Kidney (tissue), 14 donors: ENCODE measurements around the gene YAE1. TPM values are rescaled to one million over a fixed set of nuclear protein-coding genes. Genes with fewer than 3 reads are reported as not detected.

ENCODE experiments used
- DNase-seq, 5 donors: peaks; one replicate each; pipeline ENCODE4 v3.0.0-alpha.2; 2013 to 2020
- FAIRE-seq: peaks from 2 replicates; lab custom pipeline; 2012; peaks lifted over from hg19 to GRCh38; lab: Jason Lieb, UNC
- H3K27ac ChIP-seq, 2 donors: one replicate each; pipeline ENCODE4 v1.7.0; 2013; ENCODE audit warnings: low read depth in 2 of 2, low read length in 2 of 2, inconsistent platforms in 1 of 2
- H3K27me3 ChIP-seq: one replicate; pipeline ENCODE4 v1.7.1; 2013; ENCODE audit warnings: low read length, inconsistent platforms; ENCODE audit not compliant: control insufficient read depth, insufficient read depth
- H3K36me3 ChIP-seq, 3 donors: one replicate each; pipeline versions ENCODE4 v1.7.0 to v1.7.1; 2013; ENCODE audit warnings: low read length in 3 of 3, control low read depth in 1 of 3, inconsistent platforms in 1 of 3; ENCODE audit not compliant: insufficient read depth in 3 of 3, control insufficient read depth in 2 of 3
- H3K4me1 ChIP-seq, 3 donors: one replicate each; pipeline versions ENCODE4 v1.7.0 to v1.7.1; 2013; ENCODE audit warnings: low read length in 3 of 3, inconsistent platforms in 1 of 3, low read depth in 1 of 3; ENCODE audit not compliant: control insufficient read depth in 2 of 3, insufficient read depth in 2 of 3
- H3K4me3 ChIP-seq, 3 donors: one replicate each; pipeline versions ENCODE4 v1.7.0 to v1.8.1; 2013; ENCODE audit warnings: low read length in 3 of 3, control low read depth in 1 of 3, inconsistent platforms in 1 of 3
- H3K9ac ChIP-seq, 3 donors: one replicate each; pipeline versions ENCODE4 v1.7.0 to v1.7.1; 2013; ENCODE audit warnings: low read length in 3 of 3, control low read depth in 1 of 3, inconsistent platforms in 1 of 3
- H3K9me3 ChIP-seq, 3 donors: one replicate each; pipeline versions ENCODE4 v1.7.0 to v1.7.1; 2013; ENCODE audit warnings: low read length in 3 of 3, control low read depth in 1 of 3, inconsistent platforms in 1 of 3; ENCODE audit not compliant: control insufficient read depth in 2 of 3, insufficient read depth in 1 of 3
- CTCF ChIP-seq: IDR thresholded peaks from 3 replicates; pipeline ENCODE4 v1.5.1; 2012; ENCODE audit warnings: mild to moderate bottlenecking, moderate library complexity, borderline replicate concordance; ENCODE audit not compliant: insufficient read depth; ENCODE audit errors: extremely low read depth
- intact Hi-C: fragments of 100-400 bp; cut with DNase I; formaldehyde crosslinking; loops from one replicate; pipeline ENCODE4 v1.11.1; 2022
- polyA plus RNA-seq: library from polyadenylated mRNA; stranded (reverse); fragments of 350-450 nt; fragmentation: Illumina TruSeq; extraction: RNeasy Lipid Tissue Mini Kit (QIAGEN cat#74804); gene quantifications from one replicate; pipeline ENCODE4 v1.2.3, GENCODE V29; 2014; ENCODE audit warnings: low read depth, low replicate concordance; ENCODE audit not compliant: insufficient read depth
- total RNA-seq: library from RNA; stranded (reverse); fragmentation: NEBNext Ultra II Directional; extraction: Animal tissue kit (Norgen Biotek cat#: 25700); gene quantifications from one replicate; pipeline ENCODE4 v1.2.1, GENCODE V29; 2021
- donor health status: control.
- donor health status: control.
- donor health status: control.
- donor health status: control.
- donor health status: control.
- donor health status: DM: yes; HTN: yes; CAD: no.
- donor health status: Normal renal cell carcinoma (clear cell type).

Gene YAE1
- total and polyA plus RNA-seq, 2 donors from 2014 or later: 19.7 to 25.0 TPM

- no peak overlapping the region for H3K27ac ChIP-seq
- intact Hi-C loops: no loop called here
- no peak for FAIRE-seq
These were observed 40.1 kb downstream of the YAE1 start for GRCh38 chr7:39606352-39606751.

GRCh38 chr7:39606941-39607340 is 40.7 kb downstream of the YAE1 start:
- TF ChIP-seq CTCF: no peak
- intact Hi-C loops: no loop called here
- no peak for FAIRE-seq
- peaks cover 0 to 7% (median 0%) of the 10 kb centered on the region in 3 donors for H3K4me1 ChIP-seq
- no peaks in the 10 kb centered on the region for H3K9me3 ChIP-seq
- no peak for DNase-seq
- H3K4me3 ChIP-seq: no peak overlapping the region
- no peaks in the 10 kb centered on the region for H3K36me3 ChIP-seq
- H3K27me3 ChIP-seq: no peaks in the 10 kb centered on the region
- H3K27ac ChIP-seq: no peak overlapping the region
- H3K9ac ChIP-seq: no peak overlapping the region

More at GRCh38 chr7:39606352-39606751, 40.1 kb downstream of the YAE1 start:
- Histone ChIP-seq H3K27me3 (no peaks in the 10 kb centered on the region), H3K36me3 (no peaks in the 10 kb centered on the region), H3K4me1 (peaks cover 0 to 7% (median 0%) of the 10 kb centered on the region in 3 donors), H3K9ac (no peak overlapping the region), H3K9me3 (no peaks in the 10 kb centered on the region), H3K4me3 (no peak overlapping the region)
- no peak for DNase-seq
- no peak for TF ChIP-seq CTCF

- Histone ChIP-seq H3K4me1 (peaks cover 0 to 7% (median 0%) of the 10 kb centered on the region in 3 donors), H3K9ac (no peak overlapping the region), H3K36me3 (no peaks in the 10 kb centered on the region), H3K27ac (no peak overlapping the region), H3K9me3 (no peaks in the 10 kb centered on the region), H3K4me3 (no peak overlapping the region), H3K27me3 (no peaks in the 10 kb centered on the region)
- no peak for FAIRE-seq
- intact Hi-C loops: no loop called here
- TF ChIP-seq CTCF: no peak
- DNase-seq: peak in 2 of 5 donors; percentile 30 to 32
These were observed 41.7 kb downstream of the YAE1 start for GRCh38 chr7:39607865-39608264.

- H3K27me3 ChIP-seq: no peaks in the 10 kb centered on the region
- no peak overlapping the region for H3K27ac ChIP-seq
- FAIRE-seq (no peak), DNase-seq (no peak)
- intact Hi-C loops: no loop called here
- no peaks in the 10 kb centered on the region for H3K9me3 ChIP-seq
- no peak overlapping the region for H3K4me3 ChIP-seq
- H3K4me1 ChIP-seq: peaks cover 0 to 7% (median 0%) of the 10 kb centered on the region in 3 donors
- no peak overlapping the region for H3K9ac ChIP-seq
- no peaks in the 10 kb centered on the region for H3K36me3 ChIP-seq
- no peak for TF ChIP-seq CTCF
These were observed 42.1 kb downstream of the YAE1 start for GRCh38 chr7:39608278-39608677.
